Uterus (tissue), 2 donors: ENCODE data around the gene PRRC2B.
"Not testable (repeated sequence)": the region's sequence is repeated elsewhere in the genome, so short reads cannot be mapped to it uniquely, and the experiment has no call there.

Experiments used
- POLR2A ChIP-seq, 2 donors: fragments of 450-650 bp; IDR thresholded peaks; one replicate each; pipeline ENCODE4 v1.6.1; 2016; ENCODE audit warnings: antibody characterized with exemption in 2 of 2, mild to moderate bottlenecking in 1 of 2, moderate library complexity in 1 of 2
- TF ChIP-seq, protein P1 (sequence below), 4 experiments: fragments of 200-600 bp in 2 of 4; fragments of 450-650 bp in 2 of 4; sonication (generic) in 2 of 4; IDR thresholded peaks; one replicate each; pipeline ENCODE4 v1.5.1; 2016 to 2019; ENCODE audit warnings: antibody characterized with exemption in 4 of 4, mild to moderate bottlenecking in 2 of 4, moderate library complexity in 1 of 4

DNA sequence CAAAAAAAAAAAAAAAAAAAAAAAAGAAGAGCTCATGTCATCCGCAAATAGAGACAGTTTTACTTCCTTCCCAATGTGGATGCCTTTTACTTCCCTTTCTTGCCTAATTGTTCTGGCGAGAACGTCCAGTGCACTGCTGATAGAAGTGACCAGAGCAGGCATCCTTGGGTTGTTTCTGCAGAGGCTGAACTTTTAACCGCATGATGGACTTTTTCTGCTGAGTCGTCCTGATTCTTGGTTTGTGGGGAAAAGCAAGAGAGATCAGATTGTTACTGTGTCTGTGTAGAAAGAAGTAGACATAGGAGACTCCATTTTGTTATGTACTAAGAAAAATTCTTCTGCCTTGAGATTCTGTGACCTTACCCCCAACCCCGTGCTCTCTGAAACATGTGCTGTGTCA is 37.4 kb upstream of the PRRC2B start:
- not testable (repeated sequence) for TF ChIP-seq POLR2A (IDR thresholded peaks at IDR 0.05)
- TF ChIP-seq, protein P1, sequence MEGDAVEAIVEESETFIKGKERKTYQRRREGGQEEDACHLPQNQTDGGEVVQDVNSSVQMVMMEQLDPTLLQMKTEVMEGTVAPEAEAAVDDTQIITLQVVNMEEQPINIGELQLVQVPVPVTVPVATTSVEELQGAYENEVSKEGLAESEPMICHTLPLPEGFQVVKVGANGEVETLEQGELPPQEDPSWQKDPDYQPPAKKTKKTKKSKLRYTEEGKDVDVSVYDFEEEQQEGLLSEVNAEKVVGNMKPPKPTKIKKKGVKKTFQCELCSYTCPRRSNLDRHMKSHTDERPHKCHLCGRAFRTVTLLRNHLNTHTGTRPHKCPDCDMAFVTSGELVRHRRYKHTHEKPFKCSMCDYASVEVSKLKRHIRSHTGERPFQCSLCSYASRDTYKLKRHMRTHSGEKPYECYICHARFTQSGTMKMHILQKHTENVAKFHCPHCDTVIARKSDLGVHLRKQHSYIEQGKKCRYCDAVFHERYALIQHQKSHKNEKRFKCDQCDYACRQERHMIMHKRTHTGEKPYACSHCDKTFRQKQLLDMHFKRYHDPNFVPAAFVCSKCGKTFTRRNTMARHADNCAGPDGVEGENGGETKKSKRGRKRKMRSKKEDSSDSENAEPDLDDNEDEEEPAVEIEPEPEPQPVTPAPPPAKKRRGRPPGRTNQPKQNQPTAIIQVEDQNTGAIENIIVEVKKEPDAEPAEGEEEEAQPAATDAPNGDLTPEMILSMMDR (IDR thresholded peaks at IDR 0.05) = not testable (repeated sequence)
